ENCODE data around the gene SFN.

DNA sequence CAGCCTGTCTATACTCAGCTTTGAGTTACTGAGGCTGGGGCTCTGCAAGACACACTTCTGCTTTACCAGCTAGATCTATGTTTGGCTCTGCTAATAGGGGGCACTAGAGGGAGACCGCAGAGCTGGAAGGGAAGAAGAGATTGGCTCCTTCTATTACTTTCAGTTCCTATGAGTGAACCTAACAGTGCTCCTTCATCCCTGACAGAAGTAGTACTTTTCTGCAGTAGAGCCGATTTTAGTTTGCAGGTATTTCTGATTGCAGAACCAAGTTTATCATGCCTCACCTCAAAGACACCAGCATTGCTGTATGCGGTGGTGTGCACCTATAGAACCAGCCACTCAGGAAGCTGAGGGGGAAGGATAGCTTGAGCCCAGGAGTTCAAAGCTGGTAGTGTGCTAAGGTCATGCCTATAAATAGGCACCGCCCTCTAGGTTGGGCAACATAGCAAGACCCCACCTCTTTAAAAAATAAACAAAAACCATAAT, 42.1 kb upstream of the SFN start:
- TF ChIP-seq GATA2 (IDR thresholded peaks at IDR 0.05; ENCODE audit: low read depth, low read length), result no peak
- no peak for TF ChIP-seq GATA3 (IDR thresholded peaks at IDR 0.05; ENCODE audit: low read depth, low read length)

All from SH-SY5Y (cell line).